IMR-90 (cell line): ENCODE data around the gene CCDC33. TPM values are rescaled to one million over a fixed set of nuclear protein-coding genes. Genes with fewer than 3 reads are reported as not detected.

Experiments
- ATAC-seq: fragments of 200-7000 bp; cut with Tn5 transposase; 2 replicates; pipeline ENCODE4 v1.9.1; 2020; ENCODE audit warnings: low read depth, mild to moderate bottlenecking, moderate library complexity
- BruUV-seq: library from RNA; stranded (reverse); fragments of 400-500 nt; replicated peaks from 2 replicates; lab custom pipeline; 2021; lab: Mats Ljungman, UMichigan
- CTCF ChIA-PET: fragments of 300-600 bp; formaldehyde crosslinking; extraction: SDS; loops from one replicate; lab custom pipeline; 2021; ENCODE audit warnings: antibody characterized with exemption; lab: Yijun Ruan, JAX
- POLR2A ChIA-PET: fragments of 300-600 bp; sonication (Branson Sonifier 250); formaldehyde crosslinking; loops from one replicate; lab custom pipeline; 2022; ENCODE audit warnings: antibody characterized with exemption; ENCODE audit not compliant: unreplicated experiment; lab: Charles Lee
- DNase-seq: peaks from one replicate; pipeline ENCODE4 v3.0.0; 2013
- H2AFZ ChIP-seq: replicated peaks from 2 replicates; pipeline ENCODE3; 2013; ENCODE audit warnings: low read length, mild to moderate bottlenecking; ENCODE audit not compliant: poor library complexity
- H2AK5ac ChIP-seq: 2 replicates; pipeline ENCODE4 v1.6.1; 2013; ENCODE audit warnings: low read depth, low read length, inconsistent platforms
- H2AK9ac ChIP-seq: replicated peaks from 2 replicates; pipeline ENCODE3; 2013; ENCODE audit warnings: mild to moderate bottlenecking, low read depth, low read length, moderate library complexity; ENCODE audit not compliant: poor library complexity
- H2BK120ac ChIP-seq: 2 replicates; pipeline ENCODE4 v1.6.1; 2013; ENCODE audit warnings: low read depth, low read length, inconsistent platforms
- H2BK15ac ChIP-seq: 3 replicates; pipeline ENCODE4 v1.6.1; 2013; ENCODE audit warnings: low read depth, low read length, inconsistent platforms
- H2BK20ac ChIP-seq: 2 replicates; pipeline ENCODE4 v1.6.1; 2013; ENCODE audit warnings: low read depth, mild to moderate bottlenecking, inconsistent platforms, low read length, moderate library complexity
- H2BK5ac ChIP-seq: 2 replicates; pipeline ENCODE4 v1.6.1; 2013; ENCODE audit warnings: mild to moderate bottlenecking, low read depth, low read length, inconsistent platforms; ENCODE audit not compliant: poor library complexity, severe bottlenecking
- H3K14ac ChIP-seq: replicated peaks from 2 replicates; pipeline ENCODE4 v1.6.1; 2013; ENCODE audit warnings: low read depth, low read length, inconsistent platforms
- H3K18ac ChIP-seq: 2 replicates; pipeline ENCODE4 v1.6.1; 2013; ENCODE audit warnings: low read depth, low read length, control low read depth
- H3K23ac ChIP-seq: 2 replicates; pipeline ENCODE4 v1.6.1; 2013; ENCODE audit warnings: low read depth, low read length, inconsistent platforms
- H3K27ac ChIP-seq: 2 replicates; pipeline ENCODE4 v1.5.1; 2013; ENCODE audit warnings: mild to moderate bottlenecking, control low read depth, low read length; ENCODE audit not compliant: insufficient read depth
- H3K27me3 ChIP-seq: 2 replicates; pipeline ENCODE4 v1.6.1; 2013; ENCODE audit warnings: low read length; ENCODE audit not compliant: control insufficient read depth, insufficient read depth
- H3K36me3 ChIP-seq: 2 replicates; pipeline ENCODE4 v1.6.1; 2013; ENCODE audit warnings: low read length, mixed read lengths; ENCODE audit not compliant: control insufficient read depth, insufficient read depth
- H3K4ac ChIP-seq: 2 replicates; pipeline ENCODE4 v1.6.1; 2013; ENCODE audit warnings: low read depth, low read length, inconsistent platforms
- H3K4me1 ChIP-seq: 2 replicates; pipeline ENCODE4 v1.6.1; 2013; ENCODE audit warnings: low read length, mixed read lengths; ENCODE audit not compliant: control insufficient read depth, insufficient read depth
- H3K4me2 ChIP-seq: 2 replicates; pipeline ENCODE4 v1.6.1; 2013; ENCODE audit warnings: low read depth, mild to moderate bottlenecking, control low read depth, low read length, moderate library complexity
- H3K4me3 ChIP-seq: 2 replicates; pipeline ENCODE4 v1.5.1; 2013; ENCODE audit warnings: low read depth, mild to moderate bottlenecking, control low read depth, low read length, moderate library complexity; ENCODE audit not compliant: insufficient read depth
- H3K56ac ChIP-seq: 2 replicates; pipeline ENCODE4 v1.6.1; 2013; ENCODE audit warnings: low read length, inconsistent platforms; ENCODE audit not compliant: insufficient read depth; ENCODE audit errors: extremely low read depth
- H3K79me1 ChIP-seq, 2 experiments: 2 replicates each; pipeline ENCODE4 v1.6.1; 2013; ENCODE audit warnings: low read length in 2 of 2, inconsistent platforms in 1 of 2, low read depth in 1 of 2
- H3K9ac ChIP-seq: 2 replicates; pipeline ENCODE4 v1.6.1; 2013; ENCODE audit warnings: low read depth, low read length, control low read depth
- H3K9me1 ChIP-seq: 2 replicates; pipeline ENCODE4 v1.6.1; 2013; ENCODE audit warnings: low read length, inconsistent platforms; ENCODE audit not compliant: insufficient read depth
- H3K9me3 ChIP-seq: 2 replicates; pipeline ENCODE4 v1.6.1; 2013; ENCODE audit warnings: low read length; ENCODE audit not compliant: control insufficient read depth, insufficient read depth
- H4K20me1 ChIP-seq: 2 replicates; pipeline ENCODE4 v1.6.1; 2013; ENCODE audit warnings: low read length, inconsistent platforms; ENCODE audit not compliant: insufficient read depth
- H4K5ac ChIP-seq: 2 replicates; pipeline ENCODE4 v1.6.1; 2013; ENCODE audit warnings: mild to moderate bottlenecking, low read depth, low read length, control low read depth
- H4K8ac ChIP-seq, 2 experiments: 2 replicates each; pipeline ENCODE4 v1.6.1; 2013; ENCODE audit warnings: low read depth in 2 of 2, low read length in 2 of 2, control low read depth in 1 of 2, inconsistent platforms in 1 of 2
- H4K91ac ChIP-seq: 2 replicates; pipeline ENCODE4 v1.6.1; 2013; ENCODE audit warnings: low read depth, low read length, inconsistent platforms; ENCODE audit not compliant: insufficient read depth
- CEBPB ChIP-seq: IDR thresholded peaks from 2 replicates; pipeline ENCODE4 v1.6.1; 2012; ENCODE audit warnings: low read depth, low read length, improper control_type of control experiment
- FOS ChIP-seq: fragments of 150-350 bp; IDR thresholded peaks from 2 replicates; pipeline ENCODE4 v1.6.1; 2016; ENCODE audit warnings: low read depth, low read length
- MXI1 ChIP-seq: IDR thresholded peaks from 2 replicates; pipeline ENCODE4 v1.6.1; 2012; ENCODE audit warnings: low read depth, mild to moderate bottlenecking, low read length, moderate library complexity, borderline replicate concordance
- RCOR1 ChIP-seq: IDR thresholded peaks from 2 replicates; pipeline ENCODE4 v1.6.1; 2012; ENCODE audit warnings: mild to moderate bottlenecking, low read length, improper control_type of control experiment; ENCODE audit not compliant: insufficient replicate concordance
- WGBS, 2 experiments: methylation state at CpG; one replicate each; pipeline versions ENCODE4 v1.1.5 to v1.1.7; 2013; ENCODE audit warnings: missing lambda C conversion rate in 2 of 2; ENCODE audit not compliant: insufficient read length in 1 of 2; ENCODE audit errors: extremely low coverage in 2 of 2; 5-methylcytosine and 5-hydroxymethylcytosine counted together
- dilution Hi-C: fragments of 300-500 bp; cut with HindIII; formaldehyde crosslinking; loops from one replicate; pipeline ENCODE4 v1.14.3; 2018; ENCODE audit warnings: low sequenced_read_pairs; ENCODE audit not compliant: unreplicated experiment
- in situ Hi-C: fragments of 300-500 bp; cut with MboI; formaldehyde crosslinking; loops from 3 replicates; pipeline ENCODE4 v1.14.3; 2019; ENCODE audit warnings: low sequenced_read_pairs, inconsistent platforms, mixed read lengths
- intact Hi-C: fragments of 100-400 bp; cut with micrococcal nuclease; formaldehyde crosslinking; loops from 2 replicates; pipeline ENCODE4 v1.10.0; 2022
- polyA plus RNA-seq, 3 experiments: library from polyadenylated mRNA; depleted of rRNA; stranded (reverse); fragments of >200 nt; gene quantifications; 2 replicates each; pipeline ENCODE4 v1.2.3, GENCODE V29; 2012; ENCODE audit warnings: low replicate concordance in 1 of 3
- total RNA-seq: library from RNA; depleted of rRNA; stranded (reverse); fragments of >200 nt; gene quantifications from 2 replicates; pipeline ENCODE4 v1.2.3, GENCODE V29; 2012

Gene CCDC33
- total and polyA plus RNA-seq, 2 of the 4 experiments (the other 2 are of a cell fraction) = not detected

DNA sequence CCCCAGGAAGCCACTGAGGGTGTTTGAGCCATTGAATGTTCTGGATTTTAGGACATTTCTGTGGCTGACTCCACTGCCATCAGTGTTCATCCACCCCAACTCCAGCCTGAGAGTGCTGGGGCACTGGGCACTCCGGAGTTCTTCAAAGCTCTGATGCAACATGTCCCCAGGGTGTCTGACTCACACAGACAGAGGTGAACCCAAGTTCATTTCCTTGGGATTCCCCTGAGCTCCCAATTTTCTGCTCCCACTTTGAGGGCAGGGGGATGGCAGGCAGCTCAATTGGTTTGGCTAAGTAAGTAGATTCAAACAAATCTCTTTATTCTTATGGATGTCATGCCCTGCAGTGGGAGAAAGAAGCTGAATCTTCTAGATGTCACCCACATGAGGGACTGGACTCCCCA lies 35.7 kb upstream of the CCDC33 start:
- Histone ChIP-seq H4K20me1 (peaks cover 4% of the 10 kb centered on the region; the same call in 1 of the 2 replicates), H3K56ac (no peak overlapping the region), H3K27ac (no peak overlapping the region), H3K9me1 (peaks cover 7% of the 10 kb centered on the region), H3K4me2 (no peak overlapping the region), H3K14ac (peak overlapping the region; percentile 75), H2AK9ac (peak overlapping the region; percentile 83), H3K4me1 (peaks cover 29% of the 10 kb centered on the region), H3K4me3 (no peak overlapping the region), H4K5ac (no peak overlapping the region), H2AFZ (peak overlapping the region; percentile 35), H2BK15ac (no peak overlapping the region), H3K36me3 (no peaks in the 10 kb centered on the region), H3K18ac (no peak overlapping the region; the same call in 1 of the 2 replicates), H2BK120ac (0 out of 2 replicates have a peak overlapping the region, but pooled peaks have one; percentile 14), H4K8ac (no peak overlapping the region), H3K27me3 (peaks cover 5% of the 10 kb centered on the region; the same call in 1 of the 2 replicates), H3K9ac (no peak overlapping the region), H3K9me3 (no peaks in the 10 kb centered on the region), H3K79me1 (no peaks in the 10 kb centered on the region), H4K91ac (no peak overlapping the region), H2BK5ac (no peak overlapping the region), H3K23ac (no peak overlapping the region), H2AK5ac (no peak overlapping the region), H2BK20ac (no peak overlapping the region), H3K4ac (0 out of 2 replicates have a peak overlapping the region, but pooled peaks have one; percentile 56)
- DNase-seq = peak; percentile 76
- WGBS, 2 experiments = no CpG with 5 or more reads among the region's 1 CpG
- CTCF ChIA-PET = interaction anchor here (1.3 kb wide), 1 partner anchor 146 kb away, joined by 3 read pairs; no protein-coding TSS in a partner anchor
- ATAC-seq = peak; percentile 21; the same call in 1 of the 2 replicates
- dilution Hi-C loops (no loop called here), intact Hi-C loops (no loop called here), in situ Hi-C loops (no loop called here)
- no TSS peak for BruUV-seq
- no peak for TF ChIP-seq MXI1
- peak; percentile 94 for TF ChIP-seq CEBPB
- peak; percentile 43; the same call in 1 of the 2 replicates for TF ChIP-seq FOS
- TF ChIP-seq RCOR1 = no peak
- POLR2A ChIA-PET = no interaction called here
